GM19240 (cell line): ENCODE results near the gene ZNF277.
"Not testable (repeated sequence)": the region's sequence is repeated elsewhere in the genome, so short reads cannot be mapped to it uniquely, and the experiment has no call there.

Experiments used
- DNase-seq: peaks from one replicate; pipeline ENCODE4 v3.0.0; 2011; ENCODE audit warnings: low spot score; ENCODE audit not compliant: insufficient read length

ZNF277 gene

DNA sequence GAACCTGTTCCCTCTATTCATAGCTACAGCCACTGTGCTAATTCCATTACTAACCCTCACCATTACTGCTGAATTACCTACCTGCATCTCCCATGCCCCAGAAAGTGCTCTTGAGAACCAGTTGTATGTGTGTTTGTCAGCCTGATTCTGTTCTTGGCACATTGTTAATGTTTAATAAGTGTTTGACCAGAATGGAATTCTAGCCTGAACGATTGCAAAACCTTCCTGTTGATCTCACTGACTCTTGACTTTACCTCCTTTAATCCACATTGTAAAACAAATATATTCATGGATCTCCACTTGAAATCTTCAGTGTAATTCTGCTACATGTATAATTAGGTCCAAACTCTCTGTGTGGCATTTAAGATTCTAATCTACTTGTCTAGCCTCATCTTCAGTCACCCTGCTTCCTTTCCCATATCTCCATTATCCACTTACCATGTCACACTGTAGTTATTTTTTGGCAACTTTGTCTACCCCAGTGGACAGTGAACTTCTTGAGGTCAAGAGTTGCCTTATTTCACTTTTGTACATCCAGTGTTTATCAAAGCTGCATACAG is 4.9 kb downstream of the ZNF277 start:
- no peak for DNase-seq

DNA sequence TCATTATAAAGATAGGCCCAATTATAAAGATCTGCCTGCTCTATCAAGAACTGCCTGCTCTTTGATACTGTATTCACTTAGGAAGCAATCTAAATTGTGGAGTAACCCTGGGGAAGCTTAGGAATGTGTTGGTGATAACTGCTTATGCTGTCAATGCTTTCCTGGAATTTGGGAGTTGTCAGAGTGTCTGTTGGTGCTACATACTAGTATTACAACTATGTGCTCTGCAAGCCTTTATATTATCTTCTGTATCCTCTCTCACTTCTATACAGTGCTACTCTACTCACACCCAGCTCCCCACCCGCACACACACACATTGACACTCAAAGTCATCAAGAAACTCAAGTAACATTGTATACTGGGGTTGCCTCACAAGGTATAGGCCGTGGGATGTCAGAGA is 6.1 kb downstream of the ZNF277 start:
- no peak for DNase-seq

DNA sequence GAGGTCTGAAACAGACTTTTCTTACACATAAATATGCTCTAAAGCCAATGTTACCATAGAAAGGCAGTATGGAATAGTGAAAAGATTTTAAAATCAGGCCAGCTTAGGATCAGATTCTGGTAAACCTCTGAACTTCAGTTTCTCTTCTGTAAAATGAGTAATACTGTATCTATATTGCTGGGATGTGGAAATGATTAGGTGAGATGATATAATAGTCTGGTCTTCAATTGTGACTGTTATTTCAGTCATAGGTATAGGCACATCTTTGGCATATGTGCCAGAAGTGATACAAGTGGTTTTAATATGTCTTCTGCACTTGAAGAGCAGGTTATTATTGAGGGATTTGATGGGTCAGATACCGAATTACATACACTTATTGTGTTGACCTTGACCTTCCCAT is 7.2 kb downstream of the ZNF277 start:
- DNase-seq = no peak

DNA sequence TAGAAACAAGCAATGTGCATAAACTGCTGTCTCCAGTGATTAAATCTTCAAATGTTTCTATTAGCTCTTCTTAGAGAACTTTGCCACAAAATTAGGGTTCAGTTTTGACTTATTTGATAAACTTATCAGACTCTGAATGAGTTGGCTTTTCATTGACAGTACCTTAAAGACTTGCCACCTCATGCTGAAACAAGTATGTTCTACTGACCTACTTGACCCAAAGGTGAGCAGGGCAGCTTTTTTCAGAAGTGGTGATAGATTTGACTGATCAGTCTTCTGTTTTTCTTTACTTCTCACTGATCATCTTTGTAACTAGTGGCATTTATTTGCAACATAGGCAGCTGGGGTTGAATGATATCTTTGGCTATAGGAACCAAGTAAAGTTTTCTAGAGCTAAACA is 7.8 kb downstream of the ZNF277 start:
- no peak for DNase-seq

DNA sequence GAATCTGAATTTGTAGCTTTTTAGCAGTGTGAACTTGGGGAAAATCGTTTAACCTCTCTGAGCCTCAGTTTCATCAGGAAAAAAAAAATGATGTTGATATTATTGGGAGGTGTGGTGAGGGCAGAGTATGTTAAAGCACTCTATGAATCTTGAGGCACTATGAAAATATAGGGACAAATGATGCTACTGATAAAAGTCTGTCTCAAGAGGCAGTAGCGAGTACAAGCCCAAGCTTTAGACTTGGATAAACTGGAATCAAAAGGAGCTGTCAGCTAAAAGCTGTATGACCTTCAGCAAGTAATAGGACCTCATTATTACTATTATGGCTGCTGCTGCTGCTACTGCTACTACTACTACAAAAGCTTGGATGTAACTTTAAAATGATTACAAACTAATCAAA is 8.4 kb downstream of the ZNF277 start:
- DNase-seq = no peak

DNA sequence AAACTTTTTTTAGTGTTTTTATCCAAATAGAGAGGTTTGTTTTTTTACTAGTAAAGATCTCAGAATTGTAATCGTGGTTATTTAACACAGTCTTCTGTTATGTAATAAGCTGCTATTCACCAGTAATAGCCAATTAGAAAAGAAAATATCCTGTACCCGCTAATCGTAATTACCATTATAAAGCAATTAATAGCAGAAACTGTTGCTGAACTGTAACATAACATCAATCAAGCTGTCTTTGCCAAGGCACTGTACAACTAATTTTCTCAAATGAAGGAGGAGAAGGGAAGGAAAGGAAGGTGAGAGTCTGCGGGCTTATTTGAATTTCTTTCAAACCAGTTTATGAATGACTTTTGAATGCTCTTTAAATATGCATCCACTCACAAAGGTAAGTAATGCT is 9.3 kb downstream of the ZNF277 start:
- no peak for DNase-seq

DNA sequence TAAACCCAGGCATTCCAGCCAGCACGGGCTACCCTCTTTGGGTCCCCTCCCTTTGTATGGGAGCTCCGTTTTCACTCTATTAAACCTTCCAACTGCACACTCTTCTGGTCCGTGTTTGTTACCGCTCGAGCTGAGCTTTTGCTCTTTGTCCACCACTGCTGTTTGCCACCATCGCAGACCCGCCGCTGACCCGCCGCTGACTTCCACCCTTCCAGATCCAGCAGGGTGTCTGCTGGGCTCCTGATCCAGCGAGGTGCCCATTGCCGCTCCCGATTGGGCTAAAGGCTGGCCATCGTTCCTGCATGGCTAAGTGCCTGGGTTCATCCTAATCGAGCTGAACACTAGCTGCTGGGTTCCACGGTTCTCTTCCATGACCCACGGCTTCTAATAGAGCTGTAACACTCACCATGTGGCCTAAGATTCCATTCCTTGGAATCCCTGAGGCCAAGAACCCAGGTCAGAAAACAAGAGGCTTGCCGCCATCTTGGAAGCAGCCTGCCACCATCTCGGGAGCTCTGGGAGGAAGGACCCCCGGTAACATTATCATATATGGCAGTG is 14.5 kb downstream of the ZNF277 start:
- no peak for DNase-seq

DNA sequence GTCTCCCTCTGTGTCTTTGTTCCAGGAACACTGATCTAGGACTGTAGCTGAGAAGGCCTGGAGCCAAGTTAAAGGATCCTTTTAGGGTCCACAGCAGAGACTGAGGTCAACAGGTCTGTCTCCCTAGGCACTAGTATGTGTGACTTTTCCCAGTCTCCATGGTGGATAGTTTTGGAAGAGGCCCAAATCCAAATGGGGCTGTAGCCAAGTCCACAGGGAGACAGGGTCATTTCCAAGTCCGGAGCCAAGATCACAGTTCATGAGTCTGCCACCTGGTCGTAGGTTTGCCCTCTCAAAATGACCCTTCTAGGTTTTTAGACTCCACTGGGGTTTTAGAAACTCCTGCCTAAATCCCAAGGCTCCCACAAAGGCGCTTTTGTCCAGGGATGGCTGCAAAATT is 16.8 kb downstream of the ZNF277 start:
- no peak for DNase-seq

DNA sequence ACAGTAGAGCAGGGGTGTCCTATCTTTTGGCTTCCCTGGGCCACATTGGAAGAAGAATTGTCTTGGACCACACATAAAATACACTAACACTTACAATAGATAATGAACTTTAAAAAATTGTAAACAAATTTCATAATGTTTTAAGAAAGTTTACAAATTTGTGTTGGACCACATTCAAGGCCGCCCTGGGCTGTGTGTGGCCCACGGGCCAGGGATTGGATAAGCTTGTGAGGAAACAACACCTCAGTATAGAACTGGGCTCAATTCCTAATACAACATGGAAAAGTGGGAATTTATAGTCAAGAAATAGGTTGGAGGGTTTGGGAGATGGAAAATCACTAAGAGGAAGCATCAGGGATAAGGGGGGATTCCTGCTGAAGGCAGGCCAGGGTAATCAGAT is 17.7 kb downstream of the ZNF277 start:
- DNase-seq = no peak

DNA sequence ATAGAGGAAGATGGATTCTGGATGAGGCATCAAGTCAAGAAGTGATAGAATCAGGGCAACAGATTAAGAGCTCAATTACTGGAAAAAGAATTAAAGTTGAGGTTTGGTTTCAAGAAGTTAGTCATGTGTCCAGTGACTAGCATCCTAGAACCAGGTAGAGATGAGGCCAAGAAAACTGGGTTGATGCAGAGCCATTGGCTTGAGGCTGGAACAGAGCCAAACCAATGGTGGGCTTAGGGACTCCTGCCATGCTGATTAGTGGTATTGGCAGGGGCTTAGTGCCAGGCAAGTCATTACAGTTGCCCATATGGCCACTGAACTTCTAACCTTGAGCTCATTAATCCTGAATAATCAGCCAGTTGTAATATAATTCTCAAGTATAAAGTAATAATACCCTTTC is 18.5 kb downstream of the ZNF277 start:
- DNase-seq = no peak

DNA sequence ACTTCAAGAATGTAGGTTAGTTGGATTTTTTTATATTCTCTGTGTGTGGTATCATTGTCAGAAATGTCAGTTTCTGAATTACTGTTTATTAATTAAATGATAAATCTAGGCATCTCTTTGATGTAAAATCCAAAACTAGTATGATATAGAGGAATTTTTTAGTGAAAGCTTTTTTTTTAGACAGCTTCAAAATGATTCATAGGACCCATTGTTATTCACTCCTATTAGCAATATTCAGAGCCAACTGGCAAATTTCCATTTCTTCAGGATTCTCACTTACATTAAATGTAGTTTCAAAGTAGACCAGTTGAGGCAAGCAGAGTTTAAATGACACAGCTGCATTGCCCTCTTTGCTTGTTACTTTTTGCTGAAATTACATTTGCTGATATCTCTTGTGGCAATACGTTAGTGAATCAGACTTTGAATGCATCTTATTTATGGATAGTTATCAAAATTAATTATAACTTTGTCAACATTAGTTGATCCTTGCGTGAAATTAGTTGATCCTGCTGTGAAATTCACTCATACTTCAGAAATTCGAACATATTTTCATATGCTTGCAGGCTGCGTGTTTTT is 20.3 kb downstream of the ZNF277 start:
- DNase-seq = no peak

DNA sequence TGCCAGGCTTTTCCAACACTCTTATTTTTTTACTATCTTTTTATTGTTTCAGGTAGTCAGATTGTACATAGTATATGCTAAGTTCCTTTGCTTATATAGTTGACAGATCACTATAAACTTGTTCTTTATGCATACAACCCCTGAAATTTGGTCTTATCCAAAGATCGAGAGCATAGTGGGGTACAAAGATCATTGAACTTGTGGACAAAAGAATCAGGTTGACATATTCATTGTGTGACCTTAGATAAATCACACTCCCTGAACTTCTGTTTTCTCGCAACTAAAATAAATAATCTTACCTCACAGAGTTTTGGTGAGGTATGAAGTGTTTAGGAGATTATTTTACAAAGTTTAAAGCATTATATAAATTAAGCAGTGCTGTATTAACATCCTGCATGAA is 22.1 kb downstream of the ZNF277 start:
- no peak for DNase-seq

DNA sequence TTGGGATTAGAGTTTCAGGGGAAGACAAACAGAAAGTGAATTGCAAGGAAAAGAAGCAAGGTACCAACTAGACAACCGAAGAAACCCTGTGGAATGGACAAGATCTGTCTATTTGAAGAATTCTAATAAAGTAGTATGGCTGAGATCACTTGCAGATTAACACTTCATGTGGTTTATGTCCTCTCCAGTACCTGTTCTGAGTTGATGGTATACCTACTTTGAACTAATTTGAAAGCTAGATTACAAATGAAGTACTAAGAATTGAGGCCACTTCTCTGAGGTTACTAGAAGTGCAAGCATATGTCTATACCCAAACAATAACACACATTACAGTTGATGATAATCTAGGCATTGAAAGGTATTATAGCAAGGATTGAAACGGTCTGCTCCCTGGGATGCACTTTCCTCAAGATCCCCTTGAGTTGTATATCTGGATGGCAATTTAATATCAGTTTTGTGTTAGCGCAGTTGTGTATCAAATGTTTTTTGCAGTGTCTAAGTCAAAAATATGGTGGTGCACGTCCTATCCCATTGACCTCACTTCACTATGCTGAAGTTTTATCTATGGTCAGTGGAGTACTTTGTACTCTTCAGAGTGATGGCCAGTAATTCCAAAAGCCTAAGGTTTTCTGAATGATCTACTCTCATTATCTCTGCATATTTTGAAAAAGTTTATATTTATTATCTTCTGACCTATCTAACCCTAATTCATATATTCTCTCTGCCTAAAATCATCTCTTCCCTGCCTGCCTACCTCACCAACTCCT is 25.9 kb downstream of the ZNF277 start:
- no peak for DNase-seq

DNA sequence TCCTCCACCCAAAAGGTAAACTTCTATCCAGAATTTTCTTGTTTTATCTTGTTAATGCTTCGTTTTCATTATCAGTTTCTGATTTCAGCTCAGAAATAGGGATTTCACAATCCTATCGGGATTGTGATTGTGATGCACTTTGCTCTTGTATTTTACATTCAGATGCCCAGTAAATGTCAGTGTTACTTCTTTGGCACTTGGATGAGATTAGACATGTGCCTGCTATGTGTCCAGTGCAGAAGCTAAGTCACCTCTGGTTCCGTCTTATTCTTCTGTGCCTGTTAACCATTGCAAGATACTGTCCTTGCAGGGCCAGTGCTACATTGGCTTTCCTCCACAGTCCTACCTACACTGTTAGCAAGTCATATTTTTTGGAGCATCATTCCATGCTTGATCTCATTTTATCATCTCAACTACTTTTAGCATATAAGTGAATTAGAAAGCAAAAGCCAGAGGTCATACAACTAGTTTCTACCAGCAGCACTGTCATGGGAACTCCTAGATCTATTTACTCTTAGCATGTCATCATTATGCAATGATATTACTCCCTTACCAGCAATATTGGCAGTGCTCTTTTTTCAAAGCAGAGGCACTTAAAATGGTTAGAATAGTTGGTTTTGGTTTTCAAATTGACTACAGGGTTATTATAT is 26.7 kb downstream of the ZNF277 start:
- no peak for DNase-seq

DNA sequence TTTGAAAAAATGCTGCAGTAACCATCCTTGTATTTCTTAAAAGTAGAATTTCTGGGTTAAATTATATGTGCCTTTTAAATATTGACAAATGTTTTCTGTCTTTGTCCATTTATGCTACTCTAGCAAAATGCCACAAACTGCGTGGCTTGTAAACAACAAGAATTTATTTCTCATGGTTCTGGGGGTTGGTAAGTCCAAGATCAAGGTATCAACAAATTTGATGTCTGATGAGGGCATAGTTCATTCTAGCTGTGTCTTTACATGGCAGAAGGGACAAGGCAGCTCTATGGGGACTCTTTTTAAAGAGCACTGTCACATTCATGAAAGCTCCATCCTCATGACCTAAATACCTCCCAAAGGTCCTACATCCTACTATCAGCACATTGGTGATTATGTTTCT is 27.7 kb downstream of the ZNF277 start:
- DNase-seq = no peak

DNA sequence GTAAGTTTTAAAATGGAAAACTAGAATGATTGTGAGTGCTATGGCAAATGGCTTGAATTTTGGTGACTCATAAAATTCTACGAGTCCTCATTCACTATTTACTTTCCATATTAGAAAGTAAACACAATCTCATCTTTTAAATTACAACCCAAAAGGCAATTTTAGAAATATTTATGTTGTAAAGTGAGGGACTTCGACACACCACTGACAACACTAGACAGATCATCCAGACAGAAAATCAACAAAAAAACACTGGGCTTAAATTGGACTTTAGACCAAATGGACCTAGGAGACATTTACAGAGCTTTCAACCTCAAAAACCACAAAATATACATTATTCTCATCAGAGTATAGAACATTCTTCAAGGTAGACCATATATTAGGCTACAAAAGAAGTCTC is 30.1 kb downstream of the ZNF277 start:
- no peak for DNase-seq

DNA sequence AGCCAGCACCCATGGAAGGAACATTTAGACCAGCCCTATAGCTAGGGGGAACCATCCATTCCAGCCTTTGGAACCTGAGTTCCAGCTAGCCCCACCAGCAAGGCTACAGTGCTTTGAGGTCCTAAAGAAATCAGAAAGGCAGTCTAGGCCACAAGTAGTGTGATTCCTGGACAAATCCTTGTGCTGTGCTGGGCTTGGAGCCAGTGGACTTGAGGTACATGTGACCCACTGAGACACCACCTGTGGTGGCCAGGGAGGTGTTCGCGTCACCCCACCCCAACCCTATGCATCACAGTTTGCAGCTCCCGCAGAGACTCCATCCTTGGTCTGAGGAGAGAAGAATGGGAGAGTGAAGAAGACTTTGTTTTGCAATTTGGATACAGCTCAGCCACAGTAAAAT is 31.8 kb downstream of the ZNF277 start:
- DNase-seq = no peak

DNA sequence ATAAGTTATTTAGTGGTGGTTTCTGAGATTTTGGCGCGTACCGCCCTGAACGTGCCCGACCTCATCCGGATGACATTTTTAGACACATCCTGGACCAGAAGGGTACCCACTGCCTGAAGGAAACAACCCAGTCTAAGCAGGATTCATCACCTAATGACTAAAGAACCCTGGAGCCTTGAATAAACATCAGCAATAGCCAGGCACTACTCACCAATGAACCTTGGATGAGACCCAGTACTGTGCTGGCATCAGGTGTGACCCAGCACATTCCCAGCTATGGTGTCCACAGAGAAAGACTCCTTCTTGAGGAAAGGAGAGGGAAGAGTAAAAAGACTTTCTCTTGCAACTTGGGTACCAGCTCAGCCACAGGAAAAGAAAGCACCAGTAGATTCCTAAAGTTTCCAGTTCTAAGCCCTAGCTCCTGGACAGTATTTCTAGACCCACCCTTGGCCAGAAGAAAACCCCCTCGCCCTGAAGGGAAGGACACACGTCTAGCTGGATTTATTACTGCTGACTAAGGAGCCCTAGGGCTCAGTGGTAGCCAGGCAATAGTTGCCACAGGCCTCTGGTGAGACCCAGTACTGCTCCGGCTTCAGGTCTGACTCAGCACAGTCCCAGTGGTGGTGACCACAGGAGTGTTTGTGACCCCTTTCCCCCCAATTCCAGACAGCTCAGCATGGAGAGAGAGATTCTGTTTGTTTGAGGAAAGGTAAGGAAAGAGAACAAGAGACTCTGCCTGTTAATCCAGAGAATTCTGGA is 32.5 kb downstream of the ZNF277 start:
- no peak for DNase-seq

DNA sequence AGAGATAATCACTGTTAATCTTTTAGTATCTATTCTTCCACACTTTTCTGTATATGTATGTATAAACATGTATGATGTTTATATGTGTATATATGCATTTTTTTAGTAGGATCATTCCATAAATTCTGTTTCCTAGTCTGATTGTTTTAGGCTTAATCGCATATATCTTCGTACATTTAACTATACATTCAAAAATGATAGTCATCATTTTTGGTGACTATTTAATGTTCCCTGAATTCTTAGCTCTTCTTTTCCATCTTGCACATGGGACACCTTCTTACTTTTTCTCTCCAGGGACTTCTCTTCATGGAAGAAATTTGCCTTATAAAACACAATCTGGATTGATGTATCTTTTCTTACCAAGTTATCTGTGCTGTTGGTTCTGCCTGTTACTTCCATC is 42.1 kb downstream of the ZNF277 start:
- DNase-seq = no peak

DNA sequence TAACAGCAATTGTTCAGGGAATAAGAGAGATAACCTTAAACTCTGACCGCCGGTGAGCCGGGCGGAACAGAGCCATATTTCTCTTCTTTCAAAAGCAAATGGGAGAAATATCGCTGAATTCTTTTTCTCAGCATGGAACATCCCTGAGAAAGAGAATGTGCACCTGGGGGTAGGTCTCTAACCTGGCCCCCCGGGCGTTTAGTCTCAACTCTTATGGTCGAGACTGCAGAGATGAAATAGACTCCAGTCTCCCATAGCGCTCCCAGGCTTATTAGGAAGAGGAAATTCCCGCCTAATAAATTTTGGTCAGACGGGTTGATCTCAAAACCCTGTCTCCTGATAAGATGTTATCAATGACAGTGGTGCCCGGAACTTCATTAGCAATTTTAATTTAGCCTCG is 43.5 kb downstream of the ZNF277 start:
- not testable (repeated sequence) for DNase-seq

DNA sequence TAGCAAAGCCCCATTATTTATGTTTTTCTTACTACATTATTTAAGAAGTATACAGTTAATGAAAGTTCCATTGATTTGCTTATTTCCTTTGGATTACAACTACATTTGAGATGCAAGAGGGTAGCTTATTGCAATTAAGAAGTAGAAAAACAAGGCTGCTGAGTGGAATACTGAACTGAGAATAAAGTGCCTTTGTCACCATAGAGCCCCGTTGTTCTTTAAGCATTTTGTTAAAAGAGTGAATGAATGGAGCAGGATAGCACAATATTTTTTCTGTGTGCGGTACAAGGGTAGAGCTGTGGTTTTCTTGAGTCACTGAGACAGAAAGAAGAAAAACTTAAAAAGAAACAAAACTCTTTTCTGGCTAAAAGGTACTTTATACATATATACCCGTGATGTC is 45.6 kb downstream of the ZNF277 start:
- no peak for DNase-seq

DNA sequence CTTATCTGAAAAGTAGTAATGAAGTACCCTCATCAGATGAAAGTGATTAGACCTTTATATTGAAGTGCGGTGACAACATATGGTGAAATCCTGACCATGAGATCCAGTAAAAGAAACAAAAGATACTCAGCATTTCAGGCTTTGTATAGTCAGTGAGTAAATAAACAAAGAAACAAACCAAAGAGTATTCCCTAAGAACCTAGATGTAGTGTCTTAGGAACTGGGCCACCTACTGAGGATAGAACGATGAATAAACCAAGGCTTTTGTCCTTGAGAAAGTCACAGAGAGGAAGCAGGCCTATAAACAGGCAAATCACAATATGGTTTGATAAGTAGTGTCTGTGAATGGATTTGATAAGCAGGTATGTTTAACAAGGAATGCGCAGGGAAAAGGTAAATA is 46.2 kb downstream of the ZNF277 start:
- DNase-seq = no peak
